ENCODE data around the gene TMEM91.

- TF ChIP-seq JUNB (IDR thresholded peaks at IDR 0.05; ENCODE audit: unreplicated experiment) (no peak), REST (IDR thresholded peaks at IDR 0.05; ENCODE audit: unreplicated experiment) (no peak)
These were observed 40.9 kb upstream of the TMEM91 start for GRCh38 chr19:41335467-41335866.

Measured in GM23338 (cell line).